GM23248 (cell line): ENCODE results near the gene WDR76.

ENCODE experiments used
- EZH2 ChIP-seq: fragments of 200-600 bp; sonication (generic); IDR thresholded peaks from 2 replicates; pipeline ENCODE4 v1.6.1; 2018; ENCODE audit warnings: antibody characterized with exemption, mild to moderate bottlenecking; ENCODE audit not compliant: insufficient read depth, poor library complexity, severe bottlenecking
- EZH2phosphoT487 ChIP-seq: fragments of 200-600 bp; sonication (generic); IDR thresholded peaks from 2 replicates; pipeline ENCODE4 v1.6.1; 2018; ENCODE audit warnings: antibody characterized with exemption, moderate library complexity, mild to moderate bottlenecking, low read depth; ENCODE audit not compliant: insufficient read depth

DNA sequence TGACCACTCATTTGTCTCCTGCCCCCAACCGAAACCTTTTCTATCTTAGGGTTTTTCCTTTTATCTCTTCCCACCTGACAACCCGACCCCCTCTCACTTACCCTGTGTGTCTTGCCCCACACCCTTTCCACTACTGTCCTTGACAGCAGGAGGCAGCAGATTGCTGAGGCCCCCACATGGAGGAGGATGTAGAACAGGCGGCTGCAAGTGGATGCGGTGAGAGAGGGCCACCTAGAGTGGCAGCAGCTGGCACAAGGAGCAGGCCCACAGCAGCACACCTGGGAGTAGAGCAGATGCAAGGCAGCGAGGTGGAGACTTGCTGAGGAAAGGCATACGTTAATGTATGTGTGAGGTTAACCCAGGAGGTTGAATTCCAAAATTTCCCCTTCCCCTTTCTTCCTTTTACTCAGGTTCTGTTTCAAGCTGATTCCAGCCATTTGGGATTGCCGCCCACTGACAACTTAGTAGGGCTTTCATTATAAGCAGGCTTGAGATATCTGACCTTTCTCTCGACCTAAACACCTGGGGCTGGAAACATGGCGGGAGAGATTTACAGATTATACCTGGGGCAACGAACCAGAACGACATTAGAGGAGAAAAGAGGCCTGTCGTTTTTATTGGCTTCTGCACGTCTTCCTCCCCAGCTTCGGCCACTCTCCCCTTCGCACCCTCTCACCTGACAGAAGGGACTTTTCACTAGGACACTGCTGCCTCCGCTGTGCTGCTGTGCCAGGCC is 27.4 kb upstream of the WDR76 start:
- TF ChIP-seq EZH2, result no peak
- TF ChIP-seq EZH2phosphoT487, result no peak
